ENCODE data around the gene NXT2. TPM values are rescaled to one million over a fixed set of nuclear protein-coding genes. Genes with fewer than 3 reads are reported as not detected.

NXT2 gene
- total and polyA plus RNA-seq, 4 donors: 7.4 to 16.8 (median 9.8) TPM

- 55 to 91% methylated on average over 2 of the region's 2 CpGs for WGBS, 2 donors
- DNase-seq (no peak), ATAC-seq (ENCODE audit: insufficient read depth, low FRiP score) (no peak)
- no peak for TF ChIP-seq CTCF (IDR thresholded peaks at IDR 0.05; ENCODE audit: control extremely low read depth, extremely low read depth)
- no peak overlapping the region for H3K9ac ChIP-seq (ENCODE audit: insufficient read depth in 1 of 2, low read length in 2 of 2)
- H3K36me3 ChIP-seq (ENCODE audit: control insufficient read depth in 4 of 4, insufficient read depth in 4 of 4, low read length in 4 of 4): no peaks in the 10 kb centered on the region
- no peak overlapping the region for H3K27ac ChIP-seq (ENCODE audit: low read depth in 1 of 2, low read length in 1 of 2)
- H3K9me3 ChIP-seq (ENCODE audit: control insufficient read depth in 4 of 4, insufficient read depth in 3 of 4, low read length in 3 of 4): peaks cover 0 to 4% (median 0%) of the 10 kb centered on the region in 4 donors
- H3K27me3 ChIP-seq (ENCODE audit: control insufficient read depth in 3 of 3, insufficient read depth in 3 of 3, low read length in 2 of 3): peaks cover 0 to 53% (median 7%) of the 10 kb centered on the region in 3 donors
- no peak overlapping the region for H3K4me3 ChIP-seq
- no peaks in the 10 kb centered on the region for H3K4me1 ChIP-seq (ENCODE audit: control insufficient read depth in 5 of 5, insufficient read depth in 5 of 5, low read length in 5 of 5)
Observed at GRCh38 chrX:109577055-109577454, 40.4 kb downstream of the NXT2 start.

- peaks cover 0 to 57% (median 7%) of the 10 kb centered on the region in 3 donors for H3K27me3 ChIP-seq (ENCODE audit: control insufficient read depth in 3 of 3, insufficient read depth in 3 of 3, low read length in 2 of 3)
- 58 to 88% methylated on average over 1 of the region's 1 CpG for WGBS, 2 donors
- DNase-seq: no peak
Observed at GRCh38 chrX:109578916-109579315, 42.3 kb downstream of the NXT2 start.

GRCh38 chrX:109585488-109585887 lies 48.8 kb downstream of the NXT2 start:
- TF ChIP-seq CTCF (IDR thresholded peaks at IDR 0.05; ENCODE audit: control extremely low read depth, extremely low read depth): no peak
- Histone ChIP-seq H3K27ac (ENCODE audit: low read depth in 1 of 2, low read length in 1 of 2) (no peak overlapping the region), H3K9ac (ENCODE audit: insufficient read depth in 1 of 2, low read length in 2 of 2) (no peak overlapping the region), H3K9me3 (ENCODE audit: control insufficient read depth in 4 of 4, insufficient read depth in 3 of 4, low read length in 3 of 4) (peaks cover 0 to 3% (median 0%) of the 10 kb centered on the region in 4 donors), H3K36me3 (ENCODE audit: control insufficient read depth in 4 of 4, insufficient read depth in 4 of 4, low read length in 4 of 4) (no peaks in the 10 kb centered on the region), H3K27me3 (ENCODE audit: control insufficient read depth in 3 of 3, insufficient read depth in 3 of 3, low read length in 2 of 3) (peaks cover 0 to 24% (median 4%) of the 10 kb centered on the region in 3 donors), H3K4me1 (ENCODE audit: control insufficient read depth in 5 of 5, insufficient read depth in 5 of 5, low read length in 5 of 5) (peaks cover 0 to 2% (median 0%) of the 10 kb centered on the region in 5 donors), H3K4me3 (no peak overlapping the region)
- 84 to 98% methylated on average over 7 of the region's 7 CpGs for WGBS, 2 donors
- DNase-seq: no peak
- ATAC-seq (ENCODE audit: insufficient read depth, low FRiP score): no peak

More at GRCh38 chrX:109578916-109579315, 42.3 kb downstream of the NXT2 start:
- peaks cover 0 to 4% (median 0%) of the 10 kb centered on the region in 4 donors for H3K9me3 ChIP-seq (ENCODE audit: control insufficient read depth in 4 of 4, insufficient read depth in 3 of 4, low read length in 3 of 4)
- no peak overlapping the region for H3K9ac ChIP-seq (ENCODE audit: insufficient read depth in 1 of 2, low read length in 2 of 2)
- no peaks in the 10 kb centered on the region for H3K36me3 ChIP-seq (ENCODE audit: control insufficient read depth in 4 of 4, insufficient read depth in 4 of 4, low read length in 4 of 4)
- no peak overlapping the region for H3K27ac ChIP-seq (ENCODE audit: low read depth in 1 of 2, low read length in 1 of 2)
- no peak overlapping the region for H3K4me3 ChIP-seq
- no peaks in the 10 kb centered on the region for H3K4me1 ChIP-seq (ENCODE audit: control insufficient read depth in 5 of 5, insufficient read depth in 5 of 5, low read length in 5 of 5)
- no peak for ATAC-seq (ENCODE audit: insufficient read depth, low FRiP score)
- no peak for TF ChIP-seq CTCF (IDR thresholded peaks at IDR 0.05; ENCODE audit: control extremely low read depth, extremely low read depth)

GRCh38 chrX:109590176-109590575 lies 53.5 kb downstream of the NXT2 start:
- H3K4me1 ChIP-seq (ENCODE audit: control insufficient read depth in 5 of 5, insufficient read depth in 5 of 5, low read length in 5 of 5): peaks cover 0 to 2% (median 0%) of the 10 kb centered on the region in 5 donors
- ATAC-seq (ENCODE audit: insufficient read depth, low FRiP score) (no peak), DNase-seq (no peak)
- peaks cover 0 to 28% (median 4%) of the 10 kb centered on the region in 3 donors for H3K27me3 ChIP-seq (ENCODE audit: control insufficient read depth in 3 of 3, insufficient read depth in 3 of 3, low read length in 2 of 3)
- H3K4me3 ChIP-seq: no peak overlapping the region
- H3K36me3 ChIP-seq (ENCODE audit: control insufficient read depth in 4 of 4, insufficient read depth in 4 of 4, low read length in 4 of 4): no peaks in the 10 kb centered on the region
- H3K9me3 ChIP-seq (ENCODE audit: control insufficient read depth in 4 of 4, insufficient read depth in 3 of 4, low read length in 3 of 4): peaks cover 0 to 3% (median 0%) of the 10 kb centered on the region in 4 donors
- 71 to 80% methylated on average over 4 of the region's 4 CpGs for WGBS, 2 donors
- no peak overlapping the region for H3K27ac ChIP-seq (ENCODE audit: low read depth in 1 of 2, low read length in 1 of 2)
- no peak overlapping the region for H3K9ac ChIP-seq (ENCODE audit: insufficient read depth in 1 of 2, low read length in 2 of 2)
- TF ChIP-seq CTCF (IDR thresholded peaks at IDR 0.05; ENCODE audit: control extremely low read depth, extremely low read depth): no peak

Data from lung (tissue), 12 donors.